GM10266 (cell line): ENCODE results near the gene ECT2.
"Not testable (repeated sequence)": the region's sequence is repeated elsewhere in the genome, so short reads cannot be mapped to it uniquely, and the experiment has no call there.

Experiments used
- DNase-seq: peaks from one replicate; pipeline ENCODE4 v3.0.0; 2012; ENCODE audit errors: extremely low spot score
- TF ChIP-seq, protein P1 (sequence below): IDR thresholded peaks from 2 replicates; pipeline ENCODE4 v1.5.1; 2012; ENCODE audit warnings: mild to moderate bottlenecking, low read depth; ENCODE audit not compliant: control insufficient read depth, insufficient read depth; ENCODE audit errors: missing control alignments

ECT2 gene

DNA sequence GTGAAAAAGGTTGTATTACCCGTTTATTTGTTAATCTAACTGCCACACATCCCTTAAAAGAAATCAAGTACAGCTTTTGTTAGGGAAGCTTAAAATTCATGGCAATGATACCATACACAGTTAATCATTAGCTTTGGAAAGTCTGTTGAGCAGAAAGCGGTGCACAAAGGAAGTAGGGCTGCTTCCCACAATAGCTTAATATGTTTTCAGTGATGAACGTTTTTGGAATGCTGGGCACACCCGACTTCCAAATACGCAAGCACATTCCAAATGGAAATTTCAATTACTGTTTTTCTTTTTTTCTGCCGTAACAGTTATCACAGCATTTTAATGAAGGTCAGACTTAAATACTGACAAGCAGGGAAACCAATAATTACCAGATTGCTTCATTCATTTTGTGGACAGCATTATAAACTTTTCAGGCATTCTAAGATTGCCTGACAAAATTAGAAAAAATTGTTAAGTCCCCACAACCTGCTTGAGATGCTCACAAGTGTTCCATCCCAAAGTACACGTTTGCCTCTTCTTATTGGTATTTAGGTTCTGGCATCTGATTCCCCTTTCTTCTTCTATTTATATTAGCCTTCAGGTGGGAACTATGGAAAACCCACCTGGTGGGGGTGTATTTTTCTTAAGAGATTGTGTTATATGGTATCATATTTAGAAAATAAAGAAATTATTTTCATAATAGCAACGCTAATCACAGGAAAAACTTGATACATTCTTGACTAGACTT is 1.1 kb upstream of the ECT2 start:
- no peak for DNase-seq
- TF ChIP-seq, protein P1, sequence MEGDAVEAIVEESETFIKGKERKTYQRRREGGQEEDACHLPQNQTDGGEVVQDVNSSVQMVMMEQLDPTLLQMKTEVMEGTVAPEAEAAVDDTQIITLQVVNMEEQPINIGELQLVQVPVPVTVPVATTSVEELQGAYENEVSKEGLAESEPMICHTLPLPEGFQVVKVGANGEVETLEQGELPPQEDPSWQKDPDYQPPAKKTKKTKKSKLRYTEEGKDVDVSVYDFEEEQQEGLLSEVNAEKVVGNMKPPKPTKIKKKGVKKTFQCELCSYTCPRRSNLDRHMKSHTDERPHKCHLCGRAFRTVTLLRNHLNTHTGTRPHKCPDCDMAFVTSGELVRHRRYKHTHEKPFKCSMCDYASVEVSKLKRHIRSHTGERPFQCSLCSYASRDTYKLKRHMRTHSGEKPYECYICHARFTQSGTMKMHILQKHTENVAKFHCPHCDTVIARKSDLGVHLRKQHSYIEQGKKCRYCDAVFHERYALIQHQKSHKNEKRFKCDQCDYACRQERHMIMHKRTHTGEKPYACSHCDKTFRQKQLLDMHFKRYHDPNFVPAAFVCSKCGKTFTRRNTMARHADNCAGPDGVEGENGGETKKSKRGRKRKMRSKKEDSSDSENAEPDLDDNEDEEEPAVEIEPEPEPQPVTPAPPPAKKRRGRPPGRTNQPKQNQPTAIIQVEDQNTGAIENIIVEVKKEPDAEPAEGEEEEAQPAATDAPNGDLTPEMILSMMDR, result no peak

DNA sequence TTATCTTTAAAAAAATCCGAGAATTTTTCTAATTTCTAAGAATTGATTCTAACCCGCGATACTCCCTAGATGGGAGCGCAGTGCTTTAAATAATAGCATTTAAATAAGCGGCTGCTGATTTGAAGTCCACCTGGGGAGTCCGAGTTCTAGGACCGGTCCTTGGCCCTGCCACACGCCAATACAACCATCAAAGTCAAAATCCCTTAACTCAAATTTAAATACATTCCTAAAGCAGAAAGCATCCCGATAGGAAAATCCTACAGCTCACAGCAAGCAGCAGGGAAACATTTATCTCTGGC is 508 bp upstream of the ECT2 start:
- DNase-seq, result no peak
- TF ChIP-seq, protein P1, result no peak

DNA sequence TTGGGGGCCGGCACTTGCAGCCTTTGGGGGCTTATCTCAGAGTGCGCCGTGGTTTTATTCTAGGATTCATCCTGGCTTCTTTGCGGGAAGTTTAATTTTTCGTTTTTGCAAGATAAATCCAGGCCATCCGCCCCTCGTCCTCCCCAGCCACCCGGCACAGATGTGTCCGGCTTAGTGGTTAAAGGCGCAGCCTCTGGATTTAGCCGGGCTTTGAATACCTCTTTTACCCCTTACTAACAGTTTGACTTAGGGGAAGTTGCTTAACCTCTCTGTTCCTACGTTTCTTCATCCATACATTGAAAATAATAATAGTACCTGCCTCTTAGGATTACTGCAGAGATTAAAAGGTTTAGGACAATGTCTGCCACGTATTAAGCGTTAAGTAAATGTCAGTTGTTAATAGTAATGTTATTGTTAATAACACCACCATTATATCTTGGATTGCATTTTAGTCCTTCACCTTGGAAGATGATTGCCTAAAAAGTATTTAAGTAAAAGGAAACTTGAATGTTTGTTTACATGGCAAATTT is 714 bp downstream of the ECT2 start:
- DNase-seq, result peak; percentile 20
- TF ChIP-seq, protein P1, result no peak

DNA sequence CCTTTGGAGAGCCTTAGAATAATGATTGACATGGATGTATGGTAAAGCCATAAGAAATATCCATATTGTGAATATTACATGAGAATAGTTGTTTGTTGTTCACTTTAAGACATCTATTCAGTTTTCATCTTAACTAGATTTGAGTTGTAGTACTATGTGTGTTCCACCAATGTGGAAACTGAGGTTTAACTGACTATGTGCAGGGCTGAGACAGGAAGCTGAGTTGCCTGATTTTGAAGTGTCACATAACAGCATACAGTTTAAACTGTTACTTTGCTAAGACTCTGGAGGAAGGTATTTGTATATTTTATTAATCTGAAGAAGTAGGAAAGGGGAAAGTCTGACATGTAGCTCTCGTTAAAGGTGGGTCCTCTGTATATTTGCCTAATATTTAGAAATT is 2.1 kb downstream of the ECT2 start:
- no peak for DNase-seq

DNA sequence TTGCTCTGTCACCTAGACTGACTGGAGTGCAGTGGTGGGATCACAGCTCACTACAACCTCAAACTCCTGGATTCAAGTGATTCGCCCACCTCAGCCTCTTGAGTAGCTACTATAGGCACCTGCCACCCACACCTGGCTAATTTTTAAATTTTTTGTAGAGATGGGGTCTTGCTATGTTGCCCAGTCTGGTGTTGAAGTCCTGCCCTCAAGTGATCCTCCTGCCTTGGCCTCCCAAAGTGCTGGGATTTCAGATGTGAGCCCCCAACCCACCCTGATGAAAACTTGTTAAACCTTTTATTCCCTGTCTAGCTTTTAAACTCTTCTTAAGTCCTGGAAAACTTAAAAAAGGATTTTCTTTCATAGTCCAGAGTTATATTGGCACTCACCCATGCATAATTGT is 2.6 kb downstream of the ECT2 start:
- TF ChIP-seq, protein P1, result no peak
- DNase-seq, result no peak

More for the DNA sequence above, 2.1 kb downstream of the ECT2 start:
- TF ChIP-seq, protein P1, result no peak

DNA sequence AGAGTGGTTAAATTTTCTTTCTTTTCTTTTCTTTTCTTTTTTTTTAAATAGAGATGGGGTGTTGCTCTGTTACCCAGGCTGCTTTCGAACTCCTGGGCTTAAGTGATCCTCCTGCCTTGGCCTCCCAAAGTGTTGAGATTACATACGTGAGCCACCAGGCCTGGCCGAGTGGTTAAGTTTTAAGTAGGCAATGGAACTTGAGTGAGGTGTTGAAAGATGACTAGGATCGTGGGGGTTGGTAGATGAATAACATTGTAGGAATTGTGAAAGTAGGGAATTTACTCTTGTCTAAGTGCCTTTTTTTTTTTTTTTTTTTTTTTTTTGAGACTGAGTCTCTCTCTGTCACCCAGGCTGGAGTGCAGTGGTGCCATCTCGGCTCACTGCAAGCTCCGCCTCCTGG is 9.9 kb downstream of the ECT2 start:
- DNase-seq, result not testable (repeated sequence)

DNA sequence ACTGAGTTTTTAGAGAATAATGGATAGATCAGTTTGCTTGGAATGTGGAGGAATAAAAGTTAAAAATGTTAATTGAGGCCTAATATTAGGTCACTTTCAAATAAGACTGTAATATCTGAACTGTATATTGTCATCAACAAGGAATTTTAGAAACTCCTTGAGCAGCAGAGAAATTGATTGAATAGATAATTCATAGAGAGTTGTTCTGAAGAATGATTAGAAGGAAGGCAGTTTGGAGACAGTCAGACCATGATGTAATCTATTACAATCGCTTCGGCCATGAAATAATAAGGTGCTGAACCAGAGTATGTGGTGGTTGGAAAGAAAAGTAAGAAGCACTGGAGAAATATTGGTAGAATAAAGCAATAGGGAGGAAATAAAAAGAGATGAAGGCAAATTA is 15.7 kb downstream of the ECT2 start:
- TF ChIP-seq, protein P1, result no peak
- DNase-seq, result no peak
